SIG-M5 (cell line): Measurements from ENCODE around the gene NRG3.

Experiments
- DNase-seq: peaks from one replicate; lab custom pipeline; 2025; lab: John Stamatoyannopoulos, UW

The NRG3 gene

DNA sequence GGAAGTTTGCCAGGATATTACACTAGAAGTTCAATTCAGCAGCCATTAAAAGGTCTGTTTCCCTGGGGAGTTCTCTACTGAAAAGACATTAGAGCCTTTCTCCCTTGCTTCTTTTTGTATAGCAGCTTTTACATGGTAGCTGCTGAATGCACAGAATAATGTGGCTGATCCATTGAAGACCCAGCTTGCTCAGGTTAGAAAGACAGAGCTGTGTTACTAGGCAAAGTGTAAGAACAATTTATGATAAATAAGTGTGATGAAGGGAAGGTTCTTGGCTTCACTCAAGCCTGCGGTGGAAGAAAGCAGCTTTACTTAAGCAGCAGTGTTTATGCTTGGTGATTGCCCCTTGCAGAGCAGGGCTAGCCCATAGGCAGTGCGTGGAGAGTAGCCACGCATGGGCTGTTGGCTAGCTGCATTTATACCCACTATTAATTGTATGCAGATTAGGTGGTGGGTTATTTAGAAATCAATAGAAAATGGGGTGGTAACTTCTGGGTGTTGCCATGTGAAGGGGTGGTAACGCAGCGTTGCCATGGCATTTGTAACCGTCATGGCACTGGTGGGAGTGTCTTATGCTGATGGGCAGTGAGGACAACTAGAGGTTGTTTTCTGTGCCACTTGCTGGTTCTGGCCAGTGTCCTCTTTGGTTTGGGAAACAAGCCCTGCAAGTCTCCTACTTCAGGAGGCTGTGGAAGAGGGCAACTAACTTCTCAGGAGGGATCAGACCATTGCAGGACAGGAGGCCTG is 942.9 kb downstream of the NRG3 start:
- DNase-seq: no peak

DNA sequence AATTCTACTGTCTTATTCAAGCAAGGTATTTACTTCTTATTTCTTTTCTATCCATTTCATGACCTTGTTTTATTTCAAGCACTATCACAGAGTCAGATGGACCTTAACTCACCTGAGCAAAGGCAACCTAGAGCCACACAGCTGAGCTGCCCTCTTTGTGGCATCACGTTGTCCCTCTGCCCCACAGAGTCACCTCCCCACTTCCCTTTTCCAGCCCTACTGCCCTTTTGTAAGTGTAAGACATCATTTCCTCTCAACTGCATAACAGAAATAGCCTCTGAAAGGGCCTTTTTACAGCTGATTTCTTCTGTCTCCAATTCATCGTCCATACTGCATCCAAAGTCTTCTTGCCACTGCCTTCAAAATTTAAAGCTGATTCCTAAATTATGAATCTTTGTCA is 946.0 kb downstream of the NRG3 start:
- DNase-seq: no peak

DNA sequence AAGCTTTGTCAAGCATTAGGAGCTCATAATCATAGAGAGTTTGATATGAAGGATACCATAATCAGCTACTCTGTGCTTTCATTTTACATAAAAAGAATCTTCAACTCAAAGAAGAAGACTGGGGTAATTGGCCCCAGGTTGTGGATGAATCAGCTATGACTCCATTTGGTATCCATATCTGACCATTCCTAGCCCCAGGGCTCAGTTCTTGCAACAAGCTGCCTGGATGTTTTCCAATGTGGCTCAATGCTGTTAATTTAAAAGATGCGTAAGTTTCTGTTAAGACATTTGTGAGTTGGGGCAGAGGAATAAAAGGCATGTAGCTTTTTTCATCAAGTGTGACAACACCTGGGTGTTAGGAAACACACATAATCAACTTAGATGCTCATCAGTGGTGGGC is 951.1 kb downstream of the NRG3 start:
- no peak for DNase-seq

DNA sequence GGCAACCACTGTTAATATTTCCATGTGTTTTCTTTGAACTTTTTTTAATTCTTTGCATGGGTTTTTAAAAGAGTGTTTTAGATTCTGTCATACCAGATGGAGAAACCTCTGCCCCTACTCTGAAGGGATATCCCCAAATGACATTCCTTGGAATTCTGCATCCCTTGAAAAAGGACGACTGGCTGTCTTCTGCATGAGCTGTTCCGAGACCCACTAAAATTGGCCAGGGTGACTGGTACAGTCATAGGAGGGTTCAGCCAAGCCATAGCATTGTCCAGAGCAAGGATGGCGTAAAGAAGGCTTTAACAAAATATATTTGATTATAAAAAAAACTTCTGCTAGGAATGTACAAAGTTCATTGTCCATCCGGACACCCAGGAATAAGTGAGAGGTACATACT is 952.9 kb downstream of the NRG3 start:
- DNase-seq: no peak

DNA sequence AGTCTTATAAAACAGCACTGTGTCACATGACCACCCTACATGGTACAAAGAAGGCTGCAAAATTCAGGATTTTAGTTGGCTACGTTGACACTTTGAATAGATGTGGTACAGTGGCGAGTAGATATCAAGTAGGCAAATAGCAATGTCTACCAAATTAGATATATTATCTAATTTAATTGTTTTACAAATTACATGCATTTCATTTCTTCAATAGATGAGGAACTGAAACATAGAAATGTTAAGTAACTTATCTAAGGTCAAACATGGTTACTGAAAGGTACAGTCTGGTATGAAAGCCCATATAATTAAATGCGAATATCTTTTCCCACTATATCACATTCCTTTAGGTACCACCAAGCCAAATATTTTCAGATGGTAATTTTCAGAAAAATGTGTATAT is 972.2 kb downstream of the NRG3 start:
- DNase-seq: no peak

DNA sequence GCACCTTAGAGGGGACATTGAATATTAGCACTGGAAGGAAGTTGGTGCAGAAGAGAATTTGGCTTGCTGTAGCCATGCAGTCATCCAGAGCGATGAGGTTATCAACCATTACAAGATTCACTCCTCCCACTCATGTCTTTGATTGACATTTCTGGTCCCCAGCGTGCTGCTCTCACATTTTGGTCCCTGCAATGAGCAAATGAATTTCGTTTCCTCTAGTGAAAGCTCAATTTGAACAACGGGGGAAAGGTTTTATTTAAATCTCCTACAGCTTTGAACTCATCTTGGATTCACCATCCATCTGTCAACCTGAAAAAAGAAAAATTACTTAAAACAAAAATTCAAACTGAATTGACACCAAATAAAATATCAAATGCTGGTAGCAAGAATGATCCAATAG is 975.2 kb downstream of the NRG3 start:
- no peak for DNase-seq

DNA sequence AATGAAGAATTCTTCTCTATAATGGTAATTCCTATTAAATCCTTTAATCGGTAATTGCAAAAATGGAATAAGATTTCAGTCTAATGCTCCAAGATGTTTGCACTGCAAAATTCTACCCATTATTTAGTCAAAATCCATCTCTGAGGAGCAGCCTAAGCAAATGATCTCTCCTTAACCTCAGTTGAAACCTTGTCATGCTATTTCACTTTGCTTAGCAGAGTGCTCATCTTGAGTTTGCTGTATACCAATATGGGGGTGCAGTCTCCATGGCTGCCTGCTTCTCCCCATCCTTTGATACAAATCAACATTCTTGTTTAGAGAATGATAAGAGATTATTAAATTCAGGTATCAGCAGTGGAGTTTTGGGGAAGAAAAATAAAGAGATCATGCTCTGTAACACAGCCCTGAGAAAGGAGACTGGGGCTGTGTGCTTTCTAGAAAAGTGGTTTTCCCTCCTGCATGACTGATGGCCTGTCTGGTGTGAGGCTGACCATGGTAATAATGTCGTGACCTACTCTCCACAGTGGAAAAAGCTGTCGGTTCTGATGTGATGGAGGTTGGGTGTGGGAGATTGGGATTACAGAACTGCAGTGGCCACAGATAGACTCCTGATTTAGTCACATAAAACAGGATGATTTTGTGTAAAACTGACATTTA is 982.1 kb downstream of the NRG3 start:
- no peak for DNase-seq

DNA sequence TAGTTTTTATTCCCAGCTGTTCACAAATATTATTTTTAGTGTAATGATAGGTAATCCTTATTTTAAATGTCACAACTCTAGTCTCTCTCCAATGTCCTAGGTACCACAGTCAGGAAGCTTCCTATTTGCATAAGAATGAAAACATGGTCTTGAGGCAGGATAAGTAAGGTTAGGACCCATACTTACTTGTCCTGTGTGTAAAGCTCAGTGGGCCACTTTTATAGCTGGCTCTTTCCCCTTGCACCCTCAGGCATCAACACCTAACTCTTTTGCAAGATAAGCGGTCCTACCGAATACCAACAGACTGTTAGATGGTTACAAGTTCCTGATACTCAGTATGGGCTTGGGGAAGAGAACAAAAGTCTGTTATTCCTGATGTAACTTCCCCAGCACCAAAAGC is 986.9 kb downstream of the NRG3 start:
- DNase-seq: no peak

DNA sequence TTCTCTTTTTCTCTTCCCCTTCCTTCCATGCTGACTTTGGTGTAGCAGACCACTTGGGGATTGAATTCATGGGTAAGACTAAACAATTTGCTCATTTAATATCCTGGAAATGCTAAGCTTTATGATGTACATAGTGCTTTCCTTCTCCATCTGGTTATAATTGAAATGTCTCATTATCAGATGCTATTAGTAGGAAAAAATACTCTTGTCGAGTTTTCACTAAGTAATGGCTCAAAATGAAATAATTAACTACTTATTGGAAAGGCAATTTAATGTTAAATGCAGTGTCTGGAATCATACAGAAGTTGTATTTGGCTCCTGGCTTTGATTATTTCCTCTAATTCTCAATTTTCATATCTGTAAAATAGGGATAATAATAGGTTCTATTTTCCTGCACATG is 990.4 kb downstream of the NRG3 start:
- DNase-seq: no peak

DNA sequence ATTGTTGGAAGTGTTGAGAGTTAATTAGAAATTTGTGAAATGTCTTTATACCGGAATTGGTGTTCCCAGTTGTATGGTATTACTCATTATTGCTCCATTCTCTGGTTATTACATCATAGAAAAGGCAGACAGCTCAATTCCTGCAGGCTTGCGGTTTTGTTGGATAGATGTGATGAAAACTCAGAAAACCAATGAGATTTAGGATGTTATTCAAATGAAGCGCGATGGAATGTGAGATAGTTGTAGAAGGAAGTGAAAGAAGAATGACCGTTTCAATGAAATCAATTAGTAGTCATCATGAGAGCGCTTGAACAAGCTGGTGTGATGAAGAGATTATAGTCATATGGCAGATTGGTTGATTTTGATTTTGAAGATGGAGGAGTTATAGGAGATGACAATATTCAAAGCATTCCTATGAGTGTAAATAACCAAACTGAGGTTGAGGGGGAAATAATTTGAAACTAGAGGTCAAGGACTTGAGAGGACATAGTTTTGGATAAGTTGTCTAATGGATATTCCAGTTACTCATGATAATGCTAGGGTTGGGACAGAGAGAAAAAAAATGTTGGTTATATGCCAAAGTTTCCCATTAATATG is 991.5 kb downstream of the NRG3 start:
- peak; percentile 47 for DNase-seq

DNA sequence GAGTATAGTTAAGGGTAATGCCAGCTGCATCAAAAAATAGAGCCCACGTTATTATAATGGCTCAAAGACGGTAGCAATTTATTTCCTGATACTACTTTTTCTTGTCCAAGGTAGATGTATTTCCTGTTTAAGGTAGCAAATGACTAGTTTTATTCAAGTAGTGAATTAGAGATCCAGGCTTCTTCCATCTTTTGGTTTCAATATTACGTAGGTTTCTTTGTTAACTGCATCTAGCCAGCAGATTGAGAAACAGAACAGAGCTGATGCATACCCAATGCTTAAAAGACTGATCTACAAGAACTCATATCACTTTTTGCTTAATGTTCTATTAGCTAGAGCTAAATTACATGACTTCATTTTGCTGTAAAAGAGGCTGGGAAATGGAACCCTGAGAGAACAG is 992.1 kb downstream of the NRG3 start:
- no peak for DNase-seq

DNA sequence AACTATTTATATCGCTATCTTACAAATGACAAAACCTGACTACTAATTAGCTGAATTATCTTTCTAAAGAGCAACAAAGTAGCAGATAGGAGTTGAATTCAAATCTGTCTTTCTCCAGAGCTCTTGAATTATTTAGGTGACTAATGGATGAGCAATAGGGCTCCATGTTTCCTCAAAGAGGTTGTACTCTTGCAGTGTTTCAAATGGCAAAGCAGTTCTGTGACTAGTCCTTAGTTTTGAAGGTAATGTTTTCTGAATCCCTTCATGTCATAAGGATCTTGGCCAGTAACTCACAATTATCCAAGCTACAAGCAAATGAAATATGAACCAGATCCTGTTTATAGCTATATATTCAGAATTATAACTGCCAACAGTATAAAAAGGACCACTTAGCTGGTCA is 999.7 kb downstream of the NRG3 start:
- no peak for DNase-seq

DNA sequence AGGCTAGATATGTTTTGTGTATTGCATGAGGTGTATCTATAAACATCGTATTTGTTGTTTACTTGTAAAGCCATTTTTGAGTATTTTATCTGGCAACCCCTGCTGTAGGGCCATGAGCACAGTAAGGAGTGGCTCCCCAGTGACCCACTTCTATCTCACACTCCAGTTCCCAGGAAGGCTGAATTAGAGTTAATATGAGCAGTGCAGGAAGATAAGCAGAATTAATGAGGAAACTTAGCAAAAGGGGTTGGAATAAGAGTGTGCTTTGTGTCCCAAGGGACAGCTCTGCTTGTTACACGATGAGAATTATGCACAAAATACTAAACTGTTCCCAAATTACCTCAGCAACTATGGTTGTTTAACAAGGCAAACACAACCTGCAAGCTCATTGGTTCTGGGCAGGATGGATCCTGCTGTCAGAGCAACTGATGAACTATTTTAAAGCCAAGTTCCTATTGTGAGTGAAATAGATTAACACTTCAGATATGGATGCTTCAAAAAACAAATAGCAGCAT is 1005.8 kb downstream of the NRG3 start:
- DNase-seq: no peak

DNA sequence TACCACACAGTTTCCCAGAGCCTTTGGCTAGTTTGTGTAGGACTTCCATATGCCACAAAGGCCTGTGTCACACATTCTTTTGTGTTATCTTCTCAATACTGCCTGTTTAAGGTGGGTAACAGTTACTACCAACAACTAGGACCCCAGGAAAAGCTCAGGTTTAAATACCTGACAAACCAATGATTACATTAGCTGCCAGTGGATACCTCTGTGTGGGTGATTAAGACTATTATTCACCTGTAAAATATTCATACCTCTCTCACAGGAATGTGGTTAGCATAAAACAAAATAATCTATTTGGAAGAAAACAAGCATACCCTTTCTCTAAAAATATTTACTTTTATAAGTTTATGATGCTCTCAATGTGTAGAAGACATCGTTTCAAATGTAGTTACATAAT is 1007.7 kb downstream of the NRG3 start:
- no peak for DNase-seq

DNA sequence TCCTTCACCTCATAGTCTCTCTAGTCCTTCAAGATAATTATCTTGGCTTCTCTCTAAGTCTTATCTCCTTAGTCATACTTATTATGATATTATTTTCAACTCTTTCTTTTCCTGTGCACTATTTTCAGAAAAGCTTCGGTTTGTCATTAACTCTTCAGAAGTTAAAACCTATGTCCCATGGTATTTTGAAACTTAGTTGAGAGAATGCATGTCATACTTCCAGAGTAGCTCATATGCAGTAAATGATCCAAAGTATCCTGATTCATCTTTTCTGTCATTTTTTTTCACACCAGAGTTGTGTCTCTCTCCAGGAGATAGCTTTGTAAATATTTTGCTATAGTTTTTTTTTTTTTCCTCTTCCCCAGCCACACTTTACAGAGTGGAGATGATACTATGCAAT is 1008.6 kb downstream of the NRG3 start:
- no peak for DNase-seq

DNA sequence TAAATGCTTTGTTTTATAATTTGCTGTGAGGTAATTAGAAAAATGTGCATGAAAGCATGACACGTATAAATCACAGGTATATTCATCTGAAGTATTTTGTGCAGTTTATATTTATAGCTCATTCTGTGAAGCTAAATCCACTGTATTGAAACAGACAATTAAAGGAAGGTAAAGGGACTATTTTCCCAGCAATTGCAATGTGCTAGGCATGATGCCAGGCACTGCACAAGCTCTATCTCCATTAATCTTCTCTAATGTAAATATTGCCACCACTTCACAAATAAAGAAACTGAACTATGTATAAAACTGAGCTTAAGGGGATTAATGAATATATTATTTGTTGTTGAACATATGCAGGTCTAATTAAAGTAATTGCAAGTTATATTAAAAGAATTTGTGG is 1012.5 kb downstream of the NRG3 start:
- no peak for DNase-seq

DNA sequence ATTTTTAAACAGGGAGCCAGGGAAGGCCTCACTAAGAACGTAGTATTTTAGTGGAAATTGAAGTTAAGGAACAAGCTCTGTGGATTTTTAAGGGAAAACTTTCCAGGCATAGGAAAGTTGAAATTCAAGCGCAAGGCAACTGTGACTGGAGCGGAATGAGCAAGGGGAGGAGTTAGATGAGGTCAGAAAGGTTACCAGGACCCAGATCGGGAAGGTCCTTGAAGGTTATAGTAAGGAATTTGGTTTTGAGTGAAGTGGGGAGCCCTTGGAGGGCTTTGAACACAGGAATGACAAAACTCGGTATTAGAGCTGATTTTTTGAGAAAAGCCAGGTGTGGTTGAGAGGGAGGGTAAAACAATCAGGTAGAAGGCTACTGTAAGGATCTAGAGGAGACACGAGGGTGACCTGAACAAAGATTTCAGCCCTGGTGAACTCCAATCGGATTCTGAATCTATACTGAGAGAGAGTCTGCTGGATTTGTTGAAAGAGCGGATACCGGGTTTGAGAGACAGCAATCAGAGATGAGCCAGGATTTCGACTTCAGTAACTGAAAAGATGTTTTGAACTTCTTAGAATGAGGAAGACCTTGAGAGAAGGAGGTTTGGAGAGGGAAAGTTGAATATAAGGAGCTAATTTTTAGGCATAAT is 1013.9 kb downstream of the NRG3 start:
- DNase-seq: no peak

DNA sequence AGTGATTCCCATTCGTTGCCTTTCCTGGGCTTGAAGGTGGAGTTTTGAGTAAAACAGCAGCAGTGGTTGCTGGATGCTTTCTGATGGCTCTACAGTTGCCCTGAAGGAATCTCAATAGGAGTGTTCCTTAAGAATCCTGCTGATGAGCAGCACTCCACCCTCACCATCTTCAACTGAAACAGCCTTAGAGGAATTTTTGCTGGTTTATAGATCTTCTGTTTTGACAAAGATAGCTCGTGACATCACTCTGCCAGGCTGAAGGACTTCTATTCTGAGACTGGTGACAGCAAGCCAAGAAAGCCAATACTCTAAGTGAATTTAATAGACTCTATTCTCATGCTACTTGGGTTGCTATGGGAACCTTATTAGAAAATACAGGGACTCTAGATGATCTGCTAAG is 1014.7 kb downstream of the NRG3 start:
- no peak for DNase-seq

DNA sequence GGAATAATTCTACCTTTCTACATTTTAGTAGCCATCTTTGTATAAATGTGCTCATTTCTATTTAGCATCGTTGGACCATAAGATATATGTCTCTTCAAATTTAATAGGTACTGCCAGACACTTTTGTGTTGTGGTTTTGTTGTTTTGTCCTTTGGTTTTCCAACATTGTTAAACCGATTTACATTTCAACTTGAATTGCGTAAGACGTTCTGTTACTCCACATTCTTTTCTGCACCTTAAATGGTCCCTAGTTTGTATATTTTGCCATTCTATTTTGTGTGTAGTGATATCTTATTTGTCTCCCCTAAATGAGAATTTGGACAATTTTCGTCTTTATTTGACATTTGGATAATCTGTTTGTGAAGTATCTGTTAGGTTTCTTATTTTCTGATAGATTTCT is 1015.6 kb downstream of the NRG3 start:
- no peak for DNase-seq

DNA sequence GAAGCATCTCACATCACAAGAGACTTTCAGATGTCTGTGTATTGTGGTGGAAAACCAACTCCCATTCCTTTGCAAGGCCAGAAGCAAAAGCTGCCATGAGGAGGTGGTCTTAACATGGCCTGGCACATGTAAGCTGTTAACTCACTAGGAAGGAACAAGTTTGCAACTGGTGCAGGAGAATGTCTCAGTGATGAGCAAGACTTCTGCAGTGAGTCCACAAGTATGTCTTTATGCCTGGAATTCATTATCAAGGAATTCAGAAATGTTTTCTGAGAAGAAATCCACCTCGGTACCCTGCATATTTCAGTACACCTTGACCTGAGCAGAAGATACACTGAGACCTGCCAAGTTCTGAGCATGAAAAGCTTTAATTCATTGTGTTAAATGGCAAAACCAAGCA is 1033.1 kb downstream of the NRG3 start:
- DNase-seq: no peak

DNA sequence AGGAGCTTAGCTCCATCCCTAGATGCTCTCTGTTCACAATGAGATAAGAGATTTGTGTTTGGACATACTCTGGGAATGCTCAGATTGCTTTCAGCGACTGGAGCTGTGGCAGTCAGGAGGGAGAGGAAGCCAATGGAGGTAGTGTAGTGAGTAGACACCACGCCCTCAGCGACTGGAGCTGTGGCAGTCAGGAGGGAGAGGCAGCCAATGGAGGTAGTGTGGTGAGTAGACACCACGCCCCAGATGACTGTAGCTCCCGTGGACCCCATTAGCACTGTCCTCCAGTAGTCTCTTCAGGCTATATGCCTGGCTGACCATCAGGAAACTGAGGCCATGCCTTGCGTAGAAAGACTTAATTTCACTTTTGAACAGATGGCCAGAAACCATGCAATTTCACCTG is 1033.8 kb downstream of the NRG3 start:
- DNase-seq: no peak

DNA sequence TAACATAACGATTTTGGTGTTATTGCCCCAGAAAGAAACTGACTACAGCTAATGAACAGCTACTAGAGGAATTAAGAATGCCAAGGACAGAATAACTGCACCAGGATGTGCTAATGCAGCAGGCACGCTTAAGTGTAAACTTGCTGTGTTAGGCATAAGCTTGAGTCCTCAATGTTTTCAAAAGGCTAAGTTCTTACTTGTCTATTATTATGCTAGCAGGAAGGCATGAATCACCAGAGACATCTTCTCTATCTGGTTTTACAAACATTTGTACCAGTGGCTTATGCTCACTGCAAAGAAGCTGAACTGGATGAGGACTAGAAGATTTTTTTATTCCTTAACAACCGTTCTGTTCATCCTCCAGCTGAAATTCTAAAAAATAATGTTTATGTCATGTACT is 1035.3 kb downstream of the NRG3 start:
- no peak for DNase-seq

DNA sequence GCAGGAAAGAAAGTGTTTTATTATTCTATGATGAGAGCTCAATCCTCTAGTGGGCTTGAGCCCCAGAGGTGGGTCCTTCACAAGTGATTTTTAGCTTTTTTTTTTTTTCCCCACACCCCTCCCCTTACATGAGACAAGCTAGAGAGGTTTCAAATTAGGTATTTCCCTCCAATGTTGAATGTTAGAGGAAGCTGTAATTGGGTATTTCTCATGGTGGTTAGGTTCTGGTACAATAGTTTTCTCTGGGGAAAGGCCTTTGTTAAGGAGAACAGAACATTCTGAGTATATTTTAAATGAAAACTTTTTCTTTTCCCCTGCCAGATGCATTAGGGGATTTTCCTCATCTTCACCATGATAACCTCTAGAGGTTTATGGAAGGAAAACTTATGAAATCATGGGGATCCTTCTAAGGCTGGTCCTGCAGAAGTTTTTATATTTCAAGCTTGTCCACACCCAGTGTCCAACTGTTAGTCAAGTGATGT is 1039.7 kb downstream of the NRG3 start:
- DNase-seq: no peak
